Stromal cell of bone marrow (primary cell): ENCODE data around the gene ITPR1.

Source experiments
- DNase-seq: peaks from one replicate; pipeline ENCODE4 v3.0.0-alpha.2; 2012; ENCODE audit warnings: low read depth

The ITPR1 gene

DNA sequence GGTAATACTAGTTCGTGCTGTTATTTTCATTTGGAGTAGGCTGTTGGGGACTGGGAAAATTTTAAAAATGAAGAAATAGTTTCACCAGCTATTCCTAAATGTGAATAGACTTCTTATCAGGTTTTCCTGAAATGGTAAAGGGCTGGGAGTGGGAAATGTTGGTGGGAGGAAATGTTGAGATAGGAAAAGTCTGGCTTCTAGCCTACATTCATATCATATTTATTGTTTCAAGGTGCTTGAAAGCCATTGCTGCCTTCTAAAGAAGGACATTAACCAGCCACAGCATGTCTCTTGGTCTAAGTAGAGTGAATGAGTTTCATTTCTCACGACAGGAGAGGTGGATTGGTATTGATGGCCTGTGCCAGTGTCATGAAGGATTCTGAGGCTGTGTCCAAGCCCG, 288.9 kb downstream of the ITPR1 start:
- DNase-seq = no peak

DNA sequence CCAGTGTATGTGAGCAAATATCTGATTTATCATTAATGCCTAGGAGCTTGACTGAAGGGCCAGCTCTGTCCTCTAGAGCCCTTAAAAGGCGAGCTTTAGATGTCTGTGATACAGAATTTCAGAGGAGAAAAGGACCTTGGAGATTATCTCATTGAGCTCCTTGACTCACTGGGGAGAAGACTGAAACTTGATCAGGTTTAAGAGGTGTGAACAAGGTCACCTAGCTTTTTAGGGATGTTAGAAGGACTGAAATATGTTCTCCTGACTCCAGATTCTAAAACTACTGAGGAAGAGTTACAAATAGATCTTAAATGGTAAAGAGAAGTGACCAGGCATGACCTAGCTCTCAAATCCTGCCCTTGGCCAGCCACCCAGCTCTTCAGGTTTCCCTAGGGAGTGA, 292.4 kb downstream of the ITPR1 start:
- no peak for DNase-seq

DNA sequence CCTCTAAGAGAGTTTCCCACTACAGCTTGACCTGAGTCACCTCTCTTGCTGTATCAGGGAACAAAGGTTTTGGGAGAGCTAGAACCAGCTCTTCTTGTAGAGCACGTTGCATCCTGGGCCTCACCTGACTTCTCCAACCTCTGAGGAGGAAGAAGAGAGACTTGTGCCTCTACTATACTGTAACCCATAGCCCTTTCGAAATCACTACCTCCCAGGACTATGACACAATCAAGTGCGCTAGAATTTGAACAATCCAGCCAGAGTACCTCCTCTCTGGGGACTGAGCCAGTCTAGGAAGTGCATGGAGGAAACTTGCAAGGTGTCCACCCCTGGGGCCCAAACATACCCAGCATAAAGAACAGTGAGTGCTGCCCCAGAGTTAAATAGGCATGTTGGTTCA, 293.3 kb downstream of the ITPR1 start:
- no peak for DNase-seq

GRCh38 chr3:4791358-4791757, 298.2 kb downstream of the ITPR1 start:
- no peak for DNase-seq

DNA sequence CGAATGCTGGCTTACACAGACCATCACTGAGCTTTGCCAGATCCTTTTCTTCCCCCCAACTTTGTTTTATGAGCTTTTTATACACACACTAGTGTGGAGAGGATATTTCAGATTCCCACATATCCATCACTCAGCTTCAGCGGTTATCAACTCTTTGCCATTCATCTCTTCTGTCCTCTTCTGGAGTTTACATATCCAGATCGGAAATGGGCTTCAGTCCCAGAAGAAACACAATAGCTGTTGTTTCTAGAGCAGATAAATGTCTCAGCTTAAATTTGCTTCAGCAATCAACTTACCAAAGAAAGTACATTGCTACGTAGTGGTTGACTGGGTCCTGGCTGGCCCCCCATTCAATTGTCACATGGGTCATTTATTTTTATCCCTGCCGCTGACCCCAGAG, 300.2 kb downstream of the ITPR1 start:
- DNase-seq = no peak

- no peak for DNase-seq
These were observed 301.2 kb downstream of the ITPR1 start for GRCh38 chr3:4794331-4794730.

DNA sequence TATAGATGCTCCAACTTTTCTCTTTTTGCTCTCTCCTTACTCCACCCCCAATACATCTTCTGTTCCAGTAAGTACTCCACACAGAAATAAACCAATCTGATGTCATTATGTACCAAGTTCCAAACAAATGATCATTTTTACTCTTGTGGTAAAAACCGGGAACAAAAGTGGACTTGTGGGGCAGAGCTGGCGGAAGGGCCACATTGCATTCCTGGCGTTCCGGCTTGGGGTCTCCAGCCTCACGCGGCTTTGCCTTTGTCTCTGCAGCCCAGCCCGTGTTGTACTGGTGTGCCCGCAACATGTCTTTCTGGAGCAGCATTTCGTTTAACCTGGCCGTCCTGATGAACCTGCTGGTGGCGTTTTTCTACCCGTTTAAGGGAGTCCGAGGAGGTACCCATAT, 301.6 kb downstream of the ITPR1 start:
- no peak for DNase-seq

GRCh38 chr3:4795905-4796304, 302.8 kb downstream of the ITPR1 start:
- no peak for DNase-seq

DNA sequence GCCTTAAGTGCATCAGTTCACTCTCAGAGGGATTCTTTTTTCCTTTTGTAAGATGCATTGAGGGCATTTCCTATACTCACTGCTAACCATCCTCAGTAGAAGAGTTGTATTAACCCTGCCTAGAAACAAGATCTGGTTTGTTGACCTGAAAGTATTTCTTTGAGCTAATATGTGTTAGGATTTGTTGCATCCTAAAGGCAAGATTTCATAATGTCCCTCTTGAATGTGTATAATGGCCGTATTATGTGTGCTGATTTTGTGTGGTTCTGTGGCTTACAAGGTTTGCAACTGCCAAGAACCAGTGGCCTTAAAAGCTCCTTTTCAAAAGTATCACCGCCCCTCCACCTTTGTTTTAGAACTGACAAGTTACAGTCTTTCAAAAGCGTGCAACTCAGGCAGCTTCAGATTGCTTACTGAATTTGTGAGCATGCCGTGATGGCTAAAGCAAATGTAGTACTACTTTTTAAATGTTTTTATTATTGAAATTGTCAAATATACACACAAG, 304.1 kb downstream of the ITPR1 start:
- DNase-seq = no peak

GRCh38 chr3:4799266-4800256, 306.4 kb downstream of the ITPR1 start:
- no peak for DNase-seq

DNA sequence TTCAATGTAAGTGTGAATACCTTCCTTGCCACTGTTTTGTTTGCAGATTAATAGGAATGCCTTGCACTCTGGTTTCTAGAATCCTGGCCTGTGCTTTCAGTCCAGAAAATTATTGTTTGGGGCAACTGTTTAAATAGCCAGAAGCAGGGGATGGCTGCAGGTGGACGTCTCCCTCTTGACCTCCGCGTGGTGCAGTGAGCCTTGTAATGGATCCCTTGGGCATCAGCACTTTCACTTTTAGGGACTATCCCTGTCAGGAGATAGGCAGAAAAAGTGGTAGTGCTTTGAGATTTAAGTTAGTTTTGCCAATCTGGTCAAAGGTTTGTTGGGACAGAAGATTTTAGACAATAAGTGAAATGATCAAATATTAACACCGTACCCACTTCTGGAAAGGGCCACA, 307.4 kb downstream of the ITPR1 start:
- DNase-seq = no peak

DNA sequence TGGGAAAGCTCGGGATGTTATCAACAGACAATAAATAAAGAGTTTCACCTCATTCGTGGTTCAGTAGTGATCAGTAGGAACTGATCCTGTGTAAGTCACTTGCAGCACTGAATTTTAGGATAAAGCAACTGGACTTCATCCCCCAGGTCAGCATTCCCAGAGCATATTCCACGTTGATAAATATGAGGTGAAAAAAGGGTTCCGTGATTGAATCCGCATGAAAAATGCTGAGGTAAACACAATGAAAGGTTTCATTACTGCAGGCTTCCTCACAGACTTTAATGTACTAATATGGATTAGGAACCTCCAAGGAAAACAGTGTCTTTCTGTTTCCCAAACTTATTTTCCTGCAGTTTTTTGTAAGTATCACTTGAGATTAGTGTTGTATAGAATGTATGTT, 308.7 kb downstream of the ITPR1 start:
- no peak for DNase-seq

GRCh38 chr3:4802903-4803302, 309.8 kb downstream of the ITPR1 start:
- no peak for DNase-seq

- no peak for DNase-seq
These were observed 311.3 kb downstream of the ITPR1 start for GRCh38 chr3:4804161-4805058.

DNA sequence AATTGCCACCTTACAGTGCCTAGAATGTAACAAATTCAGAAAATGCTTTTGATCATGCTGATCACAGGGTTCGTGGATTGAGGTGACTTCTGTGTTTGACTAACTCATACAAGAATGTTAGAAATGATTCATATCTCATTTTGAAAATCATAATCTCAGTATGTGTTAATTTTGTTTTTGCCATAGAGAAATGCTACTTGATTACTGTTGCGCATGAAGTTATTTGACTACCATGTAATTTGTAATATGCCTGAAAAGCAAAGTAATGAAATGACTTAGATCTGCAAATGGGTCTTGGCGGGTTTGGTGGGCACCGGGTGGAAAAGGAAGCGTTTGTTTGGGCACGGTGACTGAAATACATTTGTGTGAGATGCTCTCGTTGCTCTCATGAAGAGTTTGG, 312.5 kb downstream of the ITPR1 start:
- DNase-seq = no peak

- DNase-seq = no peak
These were observed 313.5 kb downstream of the ITPR1 start for GRCh38 chr3:4806535-4807108.

DNA sequence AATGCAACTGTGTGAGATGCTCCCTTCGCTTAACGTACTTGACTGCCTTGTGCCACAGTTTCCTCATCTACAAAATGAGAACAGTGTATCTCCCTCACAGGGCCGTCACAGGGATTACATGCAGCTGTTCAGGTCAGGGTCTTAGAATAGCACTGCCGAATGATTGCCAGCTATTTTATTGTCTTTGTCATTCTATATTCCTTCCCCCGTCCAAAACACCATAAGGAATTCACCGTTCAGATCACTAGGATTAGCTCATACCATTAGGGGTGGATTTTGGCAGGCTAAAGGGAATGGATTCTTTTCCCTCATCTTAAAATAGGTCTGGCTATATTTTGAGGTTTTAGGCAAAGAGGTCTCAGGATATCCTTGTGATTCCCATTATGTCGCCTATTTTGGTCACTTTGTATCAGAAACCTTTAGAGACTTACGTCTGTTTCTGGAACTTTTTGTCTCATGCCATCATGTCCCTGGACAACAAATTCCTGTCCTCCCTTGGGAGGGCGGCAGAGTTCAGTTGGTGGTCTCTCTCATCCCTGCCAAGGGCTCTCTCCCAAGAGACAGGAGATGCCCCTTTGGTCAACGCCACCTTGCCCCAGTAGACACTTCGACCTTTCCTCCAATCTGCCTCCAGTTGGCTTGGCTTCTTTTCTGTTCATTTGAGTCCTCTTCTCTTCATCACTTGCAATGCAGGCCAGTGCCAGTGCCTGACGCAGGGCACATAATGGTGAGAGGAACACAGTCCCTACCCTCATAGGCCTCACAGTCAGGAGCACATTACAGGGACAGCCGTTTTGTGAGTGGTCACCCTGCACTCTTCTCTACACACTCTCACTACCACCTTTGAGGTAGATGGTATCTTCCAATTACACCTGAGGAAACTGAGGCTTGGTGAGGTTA, 314.5 kb downstream of the ITPR1 start:
- DNase-seq = no peak

DNA sequence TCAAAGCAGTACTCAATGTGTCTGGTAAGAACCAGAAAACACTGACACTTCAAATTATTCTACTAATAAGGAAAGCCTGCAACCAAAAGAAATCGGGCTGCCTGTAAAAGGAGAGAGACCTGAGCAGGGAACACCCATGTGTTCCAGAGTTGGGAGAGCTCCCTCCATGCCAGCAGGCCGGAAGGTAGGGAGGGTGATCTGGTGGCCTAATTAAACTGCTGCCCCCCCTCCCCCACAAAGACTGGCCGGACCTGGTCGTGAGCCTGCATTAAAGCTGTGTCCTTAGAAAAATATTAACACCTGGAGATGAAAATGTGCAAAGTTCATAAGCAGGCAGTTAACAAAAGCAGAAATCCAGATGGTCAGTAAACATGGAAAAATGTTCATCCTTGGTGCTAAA, 315.5 kb downstream of the ITPR1 start:
- DNase-seq = no peak

- DNase-seq = no peak
These were observed 316.8 kb downstream of the ITPR1 start for GRCh38 chr3:4809922-4810321.

GRCh38 chr3:4812591-4812990, 319.4 kb downstream of the ITPR1 start:
- no peak for DNase-seq

DNA sequence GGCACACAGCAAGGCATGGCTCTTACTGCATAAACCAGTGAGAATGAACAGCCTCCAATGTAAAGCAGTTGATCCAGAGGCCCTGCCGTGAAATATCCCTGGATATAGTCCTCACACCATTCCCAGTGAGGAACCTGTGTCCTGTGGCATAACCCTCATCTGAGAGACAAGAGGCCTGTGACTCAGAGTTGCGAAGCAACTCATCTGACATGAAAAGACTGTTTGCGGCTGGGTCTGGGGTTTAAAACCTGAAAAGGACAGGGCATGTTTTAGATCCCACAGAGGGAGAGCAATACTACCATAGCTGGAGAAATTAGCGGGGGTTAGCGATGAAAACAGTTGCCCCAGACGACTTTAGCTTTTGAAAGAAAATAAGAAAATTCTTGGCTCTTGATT, 320.8 kb downstream of the ITPR1 start:
- DNase-seq = no peak
